SJCRH30 (cell line): ENCODE measurements around the gene NUDT8. TPM values are rescaled to one million over a fixed set of nuclear protein-coding genes. Genes with fewer than 3 reads are reported as not detected.
"Not testable (repeated sequence)": the region's sequence is repeated elsewhere in the genome, so short reads cannot be mapped to it uniquely, and the experiment has no call there.

Experiments
- DNase-seq, 2 experiments: peaks; one replicate each; pipeline ENCODE4 v3.0.0-alpha.2; 2015 to 2020
- H3K27ac ChIP-seq: fragments of 250-450 bp; sonication (Bioruptor Pico); 2 replicates; pipeline ENCODE4 v1.5.1; 2020; ENCODE audit warnings: mild to moderate bottlenecking, moderate library complexity
- H3K27me3 ChIP-seq: fragments of 250-450 bp; sonication (Bioruptor Pico); 2 replicates; pipeline ENCODE4 v1.5.1; 2020; ENCODE audit warnings: mild to moderate bottlenecking, moderate library complexity
- H3K36me3 ChIP-seq: fragments of 250-450 bp; sonication (Bioruptor Pico); 2 replicates; pipeline ENCODE4 v1.5.1; 2020; ENCODE audit warnings: mild to moderate bottlenecking, moderate library complexity
- H3K4me1 ChIP-seq: fragments of 250-450 bp; sonication (Bioruptor Pico); 2 replicates; pipeline ENCODE4 v1.5.1; 2020; ENCODE audit warnings: mild to moderate bottlenecking, moderate library complexity
- H3K4me3 ChIP-seq: fragments of 250-450 bp; sonication (Bioruptor Pico); 2 replicates; pipeline ENCODE4 v1.5.1; 2020; ENCODE audit warnings: mild to moderate bottlenecking, moderate library complexity
- H3K9me3 ChIP-seq: fragments of 250-450 bp; sonication (Bioruptor Pico); replicated peaks from 2 replicates; pipeline ENCODE4 v1.5.1; 2020; ENCODE audit warnings: mild to moderate bottlenecking, moderate library complexity
- total RNA-seq: library from RNA; depleted of rRNA; stranded (reverse); fragments of >200 nt; shearing (Covaris generic); gene quantifications from 2 replicates; pipeline ENCODE4 v1.2.3, GENCODE V29; 2014

The NUDT8 gene
- total RNA-seq, 1 experiment from 2014 or later: 2.4 TPM

- H3K4me3 ChIP-seq: no peak overlapping the region
- H3K36me3 ChIP-seq: no peaks in the 10 kb centered on the region
- no peaks in the 10 kb centered on the region for H3K27me3 ChIP-seq
- DNase-seq: no peak
- H3K9me3 ChIP-seq: no peaks in the 10 kb centered on the region
- no peak overlapping the region for H3K27ac ChIP-seq
- no peaks in the 10 kb centered on the region for H3K4me1 ChIP-seq
These were observed 35.2 kb upstream of the NUDT8 start for GRCh38 chr11:67664696-67665540.

GRCh38 chr11:67664213-67664585, 34.5 kb upstream of the NUDT8 start:
- no peaks in the 10 kb centered on the region for H3K36me3 ChIP-seq
- peaks cover 1% of the 10 kb centered on the region for H3K4me1 ChIP-seq
- H3K27ac ChIP-seq: no peak overlapping the region
- H3K27me3 ChIP-seq: no peaks in the 10 kb centered on the region
- no peak for DNase-seq
- H3K9me3 ChIP-seq: no peaks in the 10 kb centered on the region
- no peak overlapping the region for H3K4me3 ChIP-seq

- Histone ChIP-seq H3K27me3 (no peaks in the 10 kb centered on the region), H3K4me1 (peaks cover 6% of the 10 kb centered on the region), H3K4me3 (no peak overlapping the region), H3K27ac (no peak overlapping the region), H3K36me3 (no peaks in the 10 kb centered on the region), H3K9me3 (no peaks in the 10 kb centered on the region)
- DNase-seq: no peak
These were observed 33.9 kb upstream of the NUDT8 start for GRCh38 chr11:67663532-67664212.

- H3K4me1 ChIP-seq: peaks cover 7% of the 10 kb centered on the region
- no peak overlapping the region for H3K4me3 ChIP-seq
- no peak overlapping the region for H3K27ac ChIP-seq
- no peaks in the 10 kb centered on the region for H3K9me3 ChIP-seq
- DNase-seq: no peak
- no peaks in the 10 kb centered on the region for H3K27me3 ChIP-seq
- no peaks in the 10 kb centered on the region for H3K36me3 ChIP-seq
These were observed 33.2 kb upstream of the NUDT8 start for GRCh38 chr11:67662835-67663531.

- Histone ChIP-seq H3K4me3 (no peak overlapping the region), H3K36me3 (no peaks in the 10 kb centered on the region), H3K27ac (no peak overlapping the region), H3K4me1 (peaks cover 7% of the 10 kb centered on the region), H3K27me3 (no peaks in the 10 kb centered on the region), H3K9me3 (0 out of 2 replicates have a peak, but pooled peaks cover 4% of the 10 kb centered on the region)
- DNase-seq: no peak
These were observed 32.6 kb upstream of the NUDT8 start for GRCh38 chr11:67662142-67662834.

GRCh38 chr11:67660752-67661151, 31.0 kb upstream of the NUDT8 start:
- not testable (repeated sequence) for H3K9me3 ChIP-seq, DNase-seq, H3K4me3 ChIP-seq, H3K4me1 ChIP-seq, H3K36me3 ChIP-seq, H3K27me3 ChIP-seq, H3K27ac ChIP-seq

- DNase-seq, H3K9me3 ChIP-seq: not testable (repeated sequence)
These were observed 30.0 kb upstream of the NUDT8 start for GRCh38 chr11:67659651-67660165.

GRCh38 chr11:67657300-67657699, 27.6 kb upstream of the NUDT8 start:
- no peak for DNase-seq
- Histone ChIP-seq H3K36me3 (no peaks in the 10 kb centered on the region), H3K9me3 (0 out of 2 replicates have a peak, but pooled peaks cover 10% of the 10 kb centered on the region), H3K4me3 (no peak overlapping the region), H3K4me1 (peaks cover 7% of the 10 kb centered on the region), H3K27me3 (no peaks in the 10 kb centered on the region), H3K27ac (no peak overlapping the region)

More at GRCh38 chr11:67659651-67660165, 30.0 kb upstream of the NUDT8 start:
- H3K27me3 ChIP-seq, H3K36me3 ChIP-seq, H3K27ac ChIP-seq, H3K4me1 ChIP-seq, H3K4me3 ChIP-seq: not testable (repeated sequence)

- Histone ChIP-seq H3K9me3 (0 out of 2 replicates have a peak, but pooled peaks cover 10% of the 10 kb centered on the region), H3K27ac (no peak overlapping the region), H3K36me3 (no peaks in the 10 kb centered on the region), H3K4me1 (peaks cover 7% of the 10 kb centered on the region), H3K27me3 (no peaks in the 10 kb centered on the region), H3K4me3 (no peak overlapping the region)
- no peak for DNase-seq
These were observed 26.7 kb upstream of the NUDT8 start for GRCh38 chr11:67656278-67656922.

- Histone ChIP-seq H3K4me1 (peaks cover 6% of the 10 kb centered on the region), H3K9me3 (0 out of 2 replicates have a peak, but pooled peaks cover 10% of the 10 kb centered on the region), H3K36me3 (no peaks in the 10 kb centered on the region), H3K27me3 (no peaks in the 10 kb centered on the region), H3K27ac (no peak overlapping the region), H3K4me3 (no peak overlapping the region)
- no peak for DNase-seq
These were observed 24.5 kb upstream of the NUDT8 start for GRCh38 chr11:67654225-67654624.

GRCh38 chr11:67652965-67653845, 23.5 kb upstream of the NUDT8 start:
- H3K36me3 ChIP-seq: no peaks in the 10 kb centered on the region
- no peaks in the 10 kb centered on the region for H3K27me3 ChIP-seq
- no peak overlapping the region for H3K27ac ChIP-seq
- DNase-seq: no peak
- H3K4me3 ChIP-seq: no peak overlapping the region
- 0 out of 2 replicates have a peak, but pooled peaks cover 10% of the 10 kb centered on the region for H3K9me3 ChIP-seq
- no peaks in the 10 kb centered on the region; the same call in 1 of the 2 replicates for H3K4me1 ChIP-seq

- DNase-seq: no peak
- 0 out of 2 replicates have a peak, but pooled peaks cover 4% of the 10 kb centered on the region for H3K9me3 ChIP-seq
- H3K4me1 ChIP-seq: no peaks in the 10 kb centered on the region
- no peak overlapping the region for H3K4me3 ChIP-seq
- H3K27me3 ChIP-seq: no peaks in the 10 kb centered on the region
- no peak overlapping the region for H3K27ac ChIP-seq
- no peaks in the 10 kb centered on the region for H3K36me3 ChIP-seq
These were observed 22.4 kb upstream of the NUDT8 start for GRCh38 chr11:67651976-67652781.
